Endodermal cell (in vitro differentiated cells): ENCODE results near the gene CFLAR. TPM values are rescaled to one million over a fixed set of nuclear protein-coding genes. Genes with fewer than 3 reads are reported as not detected.

ENCODE experiments used
- DNase-seq: peaks from one replicate; pipeline ENCODE4 v3.0.0-alpha.2; 2017
- H3K27ac ChIP-seq: 2 replicates; pipeline ENCODE4 v1.5.1; 2013; ENCODE audit warnings: mild to moderate bottlenecking, low read depth, low read length, moderate library complexity
- H3K27me3 ChIP-seq: 2 replicates; pipeline ENCODE4 v1.6.1; 2013; ENCODE audit warnings: mild to moderate bottlenecking, low read length, moderate library complexity; ENCODE audit not compliant: insufficient read depth, control insufficient read depth, poor library complexity, severe bottlenecking
- H3K36me3 ChIP-seq: 2 replicates; pipeline ENCODE4 v1.7.0; 2013; ENCODE audit warnings: mild to moderate bottlenecking, low read length, moderate library complexity; ENCODE audit not compliant: control insufficient read depth, insufficient read depth
- H3K4me1 ChIP-seq: one replicate; pipeline ENCODE4 v1.7.0; 2013; ENCODE audit warnings: low read length; ENCODE audit not compliant: control insufficient read depth, insufficient read depth
- H3K4me3 ChIP-seq: 2 replicates; pipeline ENCODE4 v1.5.1; 2013; ENCODE audit warnings: mild to moderate bottlenecking, low read length, moderate library complexity
- H3K9ac ChIP-seq: 2 replicates; pipeline ENCODE4 v1.6.1; 2013; ENCODE audit warnings: mild to moderate bottlenecking, low read length, moderate library complexity; ENCODE audit not compliant: poor library complexity, severe bottlenecking; ENCODE audit errors: extremely low read depth
- H3K9me3 ChIP-seq: 2 replicates; pipeline ENCODE4 v1.6.1; 2013; ENCODE audit warnings: mild to moderate bottlenecking, low read length, moderate library complexity; ENCODE audit not compliant: control insufficient read depth
- H3K27ac Mint-ChIP-seq: 2 replicates; pipeline ENCODE4 v1.8.0; 2020; ENCODE audit warnings: mixed read lengths
- H3K27me3 Mint-ChIP-seq: 2 replicates; pipeline ENCODE4 v1.8.0; 2021; ENCODE audit warnings: mild to moderate bottlenecking, mixed read lengths; ENCODE audit not compliant: insufficient read depth
- H3K36me3 Mint-ChIP-seq: 2 replicates; pipeline ENCODE4 v1.8.0; 2020; ENCODE audit warnings: low read depth, mixed read lengths
- H3K4me1 Mint-ChIP-seq: 2 replicates; pipeline ENCODE4 v1.8.0; 2020; ENCODE audit warnings: mixed read lengths
- H3K4me3 Mint-ChIP-seq: 2 replicates; pipeline ENCODE4 v1.8.0; 2020; ENCODE audit warnings: mild to moderate bottlenecking, moderate library complexity, mixed read lengths
- H3K9me3 Mint-ChIP-seq: 2 replicates; pipeline ENCODE4 v1.8.0; 2020; ENCODE audit warnings: mild to moderate bottlenecking, mixed read lengths
- WGBS, 2 experiments: methylation state at CpG; one replicate each; pipeline versions ENCODE4 v1.1.5 to v1.1.7; 2013; ENCODE audit warnings: missing lambda C conversion rate in 2 of 2, mixed read lengths in 1 of 2; ENCODE audit not compliant: insufficient coverage in 1 of 2, insufficient read length in 1 of 2; 5-methylcytosine and 5-hydroxymethylcytosine counted together
- total RNA-seq, 2 donors: library from RNA; stranded (reverse); fragmentation: NEBNext Ultra II Directional in 1 of 2; extraction: Animal tissue kit (Norgen Biotek cat#: 25700) in 1 of 2; gene quantifications; 2 replicates in 1 of 2; 3 replicates in 1 of 2; pipeline ENCODE4 v1.2.1, GENCODE V29; 2021
- TF ChIP-seq, protein P1 (sequence below): fragments of 200-600 bp; sonication (generic); conservative IDR thresholded peaks from 2 replicates; pipeline ENCODE4 v1.5.0; 2021; ENCODE audit warnings: antibody characterized with exemption, mild to moderate bottlenecking

Gene CFLAR
- total RNA-seq, 2 donors from 2014 or later: 168 to 197 TPM

DNA sequence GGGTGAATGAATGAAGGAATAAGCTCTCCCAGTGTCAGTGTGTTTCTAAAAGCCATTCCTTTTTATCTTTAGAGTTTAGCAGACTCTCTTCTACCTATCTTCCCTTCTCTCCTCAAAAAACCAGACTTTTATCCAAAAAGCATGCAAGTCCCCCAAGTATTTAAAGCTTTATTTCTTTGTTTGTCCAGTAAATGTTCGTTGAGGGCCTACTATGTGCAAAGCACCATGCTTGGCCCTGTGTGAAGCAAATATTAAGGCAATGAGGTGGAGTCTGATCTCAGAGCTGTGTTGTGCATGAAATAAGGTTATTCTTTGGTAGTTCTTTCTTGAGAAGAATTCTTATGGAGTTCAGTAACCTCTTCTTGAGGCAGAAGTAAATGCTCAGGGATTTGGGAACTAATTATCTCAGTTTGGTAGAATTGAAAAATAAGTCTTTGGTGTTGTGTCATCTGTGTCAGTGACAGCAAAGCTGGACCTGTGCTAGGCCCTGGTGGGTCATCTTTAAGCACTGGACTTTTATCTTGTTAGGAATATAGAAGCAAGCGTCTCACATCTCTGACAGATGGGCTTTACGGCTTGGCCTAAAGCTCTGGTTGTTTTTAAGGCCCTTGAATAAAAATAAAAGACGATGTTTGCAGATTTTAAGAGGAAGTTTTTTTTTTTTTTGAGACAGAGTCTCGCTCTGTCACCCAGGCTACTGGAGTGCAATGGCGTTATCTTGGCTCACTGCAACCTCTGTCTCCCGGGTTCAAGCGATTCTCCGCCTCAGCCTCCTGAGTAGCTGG is 38.8 kb downstream of the CFLAR start:
- Mint-ChIP-seq H3K4me1 (peaks cover 24% of the 10 kb centered on the region), H3K27ac (peak overlapping the region; percentile 2), H3K27me3 (no peaks in the 10 kb centered on the region), H3K4me3 (no peak overlapping the region), H3K36me3 (peaks cover 73% of the 10 kb centered on the region), H3K9me3 (peaks cover under 1% of the 10 kb centered on the region)
- no peaks in the 10 kb centered on the region for H3K27me3 ChIP-seq
- TF ChIP-seq, protein P1, sequence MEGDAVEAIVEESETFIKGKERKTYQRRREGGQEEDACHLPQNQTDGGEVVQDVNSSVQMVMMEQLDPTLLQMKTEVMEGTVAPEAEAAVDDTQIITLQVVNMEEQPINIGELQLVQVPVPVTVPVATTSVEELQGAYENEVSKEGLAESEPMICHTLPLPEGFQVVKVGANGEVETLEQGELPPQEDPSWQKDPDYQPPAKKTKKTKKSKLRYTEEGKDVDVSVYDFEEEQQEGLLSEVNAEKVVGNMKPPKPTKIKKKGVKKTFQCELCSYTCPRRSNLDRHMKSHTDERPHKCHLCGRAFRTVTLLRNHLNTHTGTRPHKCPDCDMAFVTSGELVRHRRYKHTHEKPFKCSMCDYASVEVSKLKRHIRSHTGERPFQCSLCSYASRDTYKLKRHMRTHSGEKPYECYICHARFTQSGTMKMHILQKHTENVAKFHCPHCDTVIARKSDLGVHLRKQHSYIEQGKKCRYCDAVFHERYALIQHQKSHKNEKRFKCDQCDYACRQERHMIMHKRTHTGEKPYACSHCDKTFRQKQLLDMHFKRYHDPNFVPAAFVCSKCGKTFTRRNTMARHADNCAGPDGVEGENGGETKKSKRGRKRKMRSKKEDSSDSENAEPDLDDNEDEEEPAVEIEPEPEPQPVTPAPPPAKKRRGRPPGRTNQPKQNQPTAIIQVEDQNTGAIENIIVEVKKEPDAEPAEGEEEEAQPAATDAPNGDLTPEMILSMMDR: no peak
- WGBS, 2 experiments: 84 to 95% methylated on average over 4 to 9 of the region's 9 CpGs
- no peaks in the 10 kb centered on the region for H3K9me3 ChIP-seq
- no peak overlapping the region for H3K9ac ChIP-seq
- peaks cover 79% of the 10 kb centered on the region for H3K36me3 ChIP-seq
- peaks cover 8% of the 10 kb centered on the region for H3K4me1 ChIP-seq
- H3K27ac ChIP-seq: no peak overlapping the region
- no peak overlapping the region for H3K4me3 ChIP-seq
- DNase-seq: no peak

DNA sequence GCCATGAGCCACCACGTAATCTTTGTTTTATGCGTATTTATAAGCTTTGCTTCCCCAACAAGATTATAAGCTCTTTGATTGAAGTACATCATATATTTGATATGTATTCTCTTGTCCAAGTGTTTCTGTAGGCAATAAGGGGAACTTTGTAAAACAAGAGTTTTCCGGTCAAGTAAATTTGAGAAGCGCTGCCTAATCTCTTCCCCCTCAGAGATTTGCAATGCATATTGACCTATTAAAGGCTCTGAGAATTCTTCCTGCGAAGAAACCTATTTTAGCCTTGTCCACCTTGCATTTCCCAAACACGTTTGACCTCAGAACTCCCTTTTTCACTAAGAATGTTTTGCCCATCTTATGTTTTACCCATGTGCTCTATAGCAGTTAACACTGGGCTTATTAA is 40.1 kb downstream of the CFLAR start:
- Mint-ChIP-seq H3K9me3 (no peaks in the 10 kb centered on the region), H3K27me3 (no peaks in the 10 kb centered on the region)
- WGBS, 2 experiments: 93 to 95% methylated on average over 6 of the region's 6 CpGs

DNA sequence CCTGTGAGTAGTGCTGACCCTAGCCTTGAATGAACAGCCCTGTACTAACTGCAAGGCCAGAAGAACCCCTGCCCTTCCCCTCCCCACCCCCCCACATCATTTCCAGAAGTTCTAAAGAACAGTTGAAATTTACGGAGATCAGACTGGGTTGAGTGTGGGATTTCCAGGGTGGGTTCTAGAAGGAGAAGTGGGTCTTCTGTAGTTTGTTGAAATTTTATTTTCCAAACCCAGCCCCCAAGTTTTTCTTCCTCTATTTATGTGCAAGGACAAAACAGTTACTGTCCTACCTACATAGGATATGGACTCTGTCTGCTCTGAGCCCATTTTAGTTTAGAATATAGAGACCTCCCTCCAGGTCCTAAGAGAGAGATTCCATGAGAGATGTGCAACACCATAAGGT is 40.7 kb downstream of the CFLAR start:
- no peaks in the 10 kb centered on the region for H3K9me3 Mint-ChIP-seq

More for the DNA sequence above, 40.1 kb downstream of the CFLAR start:
- Histone ChIP-seq H3K9me3 (no peaks in the 10 kb centered on the region), H3K4me1 (peaks cover 8% of the 10 kb centered on the region), H3K27me3 (no peaks in the 10 kb centered on the region), H3K27ac (no peak overlapping the region), H3K9ac (no peak overlapping the region), H3K36me3 (peaks cover 82% of the 10 kb centered on the region), H3K4me3 (no peak overlapping the region)
- Mint-ChIP-seq H3K4me3 (no peak overlapping the region), H3K36me3 (peaks cover 75% of the 10 kb centered on the region), H3K4me1 (peaks cover 18% of the 10 kb centered on the region), H3K27ac (no peak overlapping the region)
- DNase-seq: no peak
- TF ChIP-seq, protein P1: no peak

More for the DNA sequence above, 40.7 kb downstream of the CFLAR start:
- WGBS, 2 experiments: 30% methylated on average over 1 of the region's 1 CpG; no CpG with 5 or more reads in 1 of the 2 experiments
- no peaks in the 10 kb centered on the region for H3K27me3 Mint-ChIP-seq
- no peaks in the 10 kb centered on the region for H3K9me3 ChIP-seq
- H3K27me3 ChIP-seq: no peaks in the 10 kb centered on the region
- H3K27ac ChIP-seq: no peak overlapping the region
- TF ChIP-seq, protein P1: no peak
- H3K36me3 Mint-ChIP-seq: peaks cover 70% of the 10 kb centered on the region
- H3K9ac ChIP-seq: no peak overlapping the region
- H3K4me3 Mint-ChIP-seq: no peak overlapping the region
- H3K4me1 Mint-ChIP-seq: peaks cover 16% of the 10 kb centered on the region
- no peak overlapping the region for H3K27ac Mint-ChIP-seq
- peaks cover 76% of the 10 kb centered on the region for H3K36me3 ChIP-seq
- no peak overlapping the region for H3K4me3 ChIP-seq
- H3K4me1 ChIP-seq: peaks cover 8% of the 10 kb centered on the region
- DNase-seq: no peak
